Cardiac fibroblast (primary cell): Measurements from ENCODE around the gene ERAP2.
A peak's percentile ranks its signal among the peaks of the same experiment; 100 is the strongest.

ENCODE experiments used
- DNase-seq, 2 donors: peaks; one replicate each; pipeline versions ENCODE4 v3.0.0 to v3.0.0-alpha.2; 2010; ENCODE audit warnings: low read depth in 2 of 2
- H3K4me3 ChIP-seq, 2 donors: replicated peaks in 1 of 2; 1 replicate in 1 of 2; 2 replicates in 1 of 2; pipeline ENCODE4 v1.5.1; 2011; ENCODE audit warnings: low read depth in 2 of 2, low read length in 2 of 2, mild to moderate bottlenecking in 2 of 2, moderate library complexity in 1 of 2
- TF ChIP-seq, protein P1 (sequence below): IDR thresholded peaks from one replicate; pipeline ENCODE4 v1.5.1; 2011; ENCODE audit warnings: low read depth, mild to moderate bottlenecking, low read length, inconsistent platforms

Gene ERAP2

DNA sequence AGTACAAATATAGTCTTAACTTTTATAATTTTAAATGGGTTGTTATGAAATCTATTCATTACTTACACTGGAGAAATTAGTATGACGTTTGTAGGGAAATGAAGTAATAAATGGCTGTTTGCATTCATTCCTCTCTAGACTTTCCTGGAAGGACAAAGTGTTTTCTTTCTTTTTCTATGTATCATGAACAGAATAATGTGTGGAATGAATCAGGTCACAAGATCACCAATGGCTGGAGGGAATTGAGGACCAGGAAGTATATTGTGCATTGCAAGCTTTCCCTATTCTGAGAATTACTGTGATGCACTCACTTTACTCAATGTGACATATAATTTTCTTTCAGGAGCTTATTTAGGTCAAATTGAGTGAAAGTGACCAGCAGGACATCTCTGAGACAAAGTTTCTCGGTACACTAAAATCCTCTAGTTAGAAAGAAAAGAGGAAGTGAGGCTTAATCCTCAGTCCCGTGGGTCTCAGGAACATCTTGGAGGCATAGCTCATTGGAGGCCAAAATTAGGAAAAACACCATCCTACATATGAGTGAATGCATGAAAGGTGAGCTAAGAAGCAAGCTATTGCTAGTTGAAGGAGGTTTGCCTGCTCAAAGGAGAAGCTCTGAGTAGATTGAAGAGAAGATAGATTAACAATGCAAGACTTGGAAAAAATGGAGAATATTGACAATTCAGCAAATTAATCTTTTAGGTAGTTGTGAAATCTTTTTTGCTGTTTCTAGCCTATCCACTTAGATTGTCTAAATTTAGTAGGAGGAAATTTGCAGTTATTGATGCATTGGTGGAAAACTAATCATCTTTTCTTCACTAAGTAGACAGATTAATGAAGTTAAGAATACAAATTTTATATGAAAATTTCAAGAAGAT lies 28.0 kb downstream of the ERAP2 start:
- peak; percentile 29 to 64 for DNase-seq

DNA sequence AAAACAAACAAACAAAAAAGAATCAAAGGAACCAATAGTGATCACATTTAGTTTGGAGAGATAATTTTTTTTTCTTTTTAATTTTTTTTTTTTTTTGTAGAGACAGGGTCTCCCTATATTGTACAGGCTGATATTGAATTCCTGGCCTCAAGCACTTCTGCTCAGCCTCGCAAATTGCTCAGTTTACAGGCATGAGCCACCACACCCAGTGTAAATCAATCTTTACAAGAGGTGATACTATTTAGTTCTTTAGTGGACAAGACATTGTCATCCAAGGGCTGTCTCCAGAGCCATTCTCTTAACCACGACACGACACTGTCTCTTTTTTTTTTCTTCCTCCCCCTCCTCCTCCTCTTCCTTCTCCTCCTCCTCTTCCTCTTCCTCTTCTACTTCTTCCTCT lies 29.6 kb downstream of the ERAP2 start:
- TF ChIP-seq, protein P1, sequence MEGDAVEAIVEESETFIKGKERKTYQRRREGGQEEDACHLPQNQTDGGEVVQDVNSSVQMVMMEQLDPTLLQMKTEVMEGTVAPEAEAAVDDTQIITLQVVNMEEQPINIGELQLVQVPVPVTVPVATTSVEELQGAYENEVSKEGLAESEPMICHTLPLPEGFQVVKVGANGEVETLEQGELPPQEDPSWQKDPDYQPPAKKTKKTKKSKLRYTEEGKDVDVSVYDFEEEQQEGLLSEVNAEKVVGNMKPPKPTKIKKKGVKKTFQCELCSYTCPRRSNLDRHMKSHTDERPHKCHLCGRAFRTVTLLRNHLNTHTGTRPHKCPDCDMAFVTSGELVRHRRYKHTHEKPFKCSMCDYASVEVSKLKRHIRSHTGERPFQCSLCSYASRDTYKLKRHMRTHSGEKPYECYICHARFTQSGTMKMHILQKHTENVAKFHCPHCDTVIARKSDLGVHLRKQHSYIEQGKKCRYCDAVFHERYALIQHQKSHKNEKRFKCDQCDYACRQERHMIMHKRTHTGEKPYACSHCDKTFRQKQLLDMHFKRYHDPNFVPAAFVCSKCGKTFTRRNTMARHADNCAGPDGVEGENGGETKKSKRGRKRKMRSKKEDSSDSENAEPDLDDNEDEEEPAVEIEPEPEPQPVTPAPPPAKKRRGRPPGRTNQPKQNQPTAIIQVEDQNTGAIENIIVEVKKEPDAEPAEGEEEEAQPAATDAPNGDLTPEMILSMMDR, result no peak
- H3K4me3 ChIP-seq, result no peak overlapping the region

More for the DNA sequence above, 28.0 kb downstream of the ERAP2 start:
- TF ChIP-seq, protein P1, result no peak
- H3K4me3 ChIP-seq, result no peak overlapping the region

DNA sequence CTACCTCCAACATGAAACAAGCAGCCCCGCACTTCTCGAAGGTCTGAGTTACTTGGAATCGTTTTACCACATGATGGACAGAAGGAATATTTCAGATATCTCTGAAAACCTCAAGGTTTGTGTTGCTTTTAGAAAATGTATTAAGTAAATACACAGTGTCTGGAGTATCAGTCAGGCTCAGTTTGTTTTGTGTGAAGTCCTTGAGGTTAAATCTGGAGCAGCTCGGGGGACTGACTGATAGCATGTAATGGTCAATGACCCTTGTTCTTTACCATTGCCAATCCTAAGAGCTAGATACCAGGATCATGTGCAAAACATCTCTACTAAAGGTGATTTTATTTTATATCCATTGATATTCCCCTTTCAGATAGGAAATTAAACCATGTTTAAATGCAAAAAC lies 32.7 kb downstream of the ERAP2 start:
- DNase-seq, result no peak
- TF ChIP-seq, protein P1, result no peak
- no peak overlapping the region for H3K4me3 ChIP-seq

More for the DNA sequence above, 29.6 kb downstream of the ERAP2 start:
- no peak for DNase-seq

DNA sequence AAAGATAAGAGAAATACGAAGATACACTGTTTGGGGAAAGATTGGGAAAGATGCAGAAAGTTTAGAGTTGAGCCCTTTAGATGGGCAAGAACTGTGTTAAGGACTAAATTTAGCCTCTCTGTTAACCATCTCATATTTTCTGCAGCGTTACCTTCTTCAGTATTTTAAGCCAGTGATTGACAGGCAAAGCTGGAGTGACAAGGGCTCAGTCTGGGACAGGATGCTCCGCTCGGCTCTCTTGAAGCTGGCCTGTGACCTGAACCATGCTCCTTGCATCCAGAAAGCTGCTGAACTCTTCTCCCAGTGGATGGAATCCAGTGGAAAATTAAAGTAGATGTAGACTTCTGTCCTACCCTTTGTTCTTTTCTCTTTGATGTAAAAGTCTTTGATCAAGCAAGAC lies 33.1 kb downstream of the ERAP2 start:
- TF ChIP-seq, protein P1, result no peak
- no peak overlapping the region for H3K4me3 ChIP-seq
- no peak for DNase-seq

DNA sequence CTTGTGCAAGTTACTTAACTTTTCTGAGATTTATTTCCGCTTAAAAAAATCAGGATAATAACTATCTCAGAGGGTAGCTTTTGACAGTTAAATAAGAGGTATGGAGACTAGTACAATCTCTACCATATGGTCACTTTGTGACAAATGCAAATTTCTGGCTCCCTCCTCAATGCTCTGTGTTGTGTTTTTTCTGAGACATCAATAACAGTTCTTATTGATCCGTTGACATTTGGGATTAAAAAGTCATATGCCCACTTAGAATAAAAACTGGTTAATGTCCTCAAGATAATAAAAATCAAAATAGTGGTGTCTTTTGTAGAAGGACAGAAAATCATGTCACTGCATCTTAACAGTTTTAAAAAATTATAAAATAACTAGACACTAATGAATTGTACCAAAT lies 34.8 kb downstream of the ERAP2 start:
- TF ChIP-seq, protein P1, result no peak
- H3K4me3 ChIP-seq, result no peak overlapping the region
- DNase-seq, result no peak

DNA sequence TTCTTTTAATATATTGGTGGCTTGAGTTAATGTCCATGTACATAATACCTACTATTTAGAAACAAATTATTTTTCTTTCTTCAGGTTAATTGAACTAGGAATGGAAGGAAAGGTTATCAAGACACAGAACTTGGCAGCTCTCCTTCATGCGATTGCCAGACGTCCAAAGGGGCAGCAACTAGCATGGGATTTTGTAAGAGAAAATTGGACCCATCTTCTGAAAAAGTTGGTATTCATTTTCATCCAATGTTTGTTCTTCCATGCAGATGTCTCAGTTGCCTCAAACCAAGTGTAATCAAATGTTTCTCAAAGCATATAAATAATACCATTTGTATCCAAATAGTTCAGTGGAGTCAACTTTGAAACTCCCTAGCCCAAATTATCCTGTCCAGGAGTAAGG lies 36.9 kb downstream of the ERAP2 start:
- no peak overlapping the region for H3K4me3 ChIP-seq
- DNase-seq, result no peak
- TF ChIP-seq, protein P1, result no peak
